ENCODE data around the gene PCGF3.

PCGF3 gene

GRCh38 chr4:786861-787300, 81.2 kb downstream of the PCGF3 start:
- H3K4me1 ChIP-seq = peaks cover 3% of the 10 kb centered on the region
- H2AFZ ChIP-seq = no peak overlapping the region
- no peaks in the 10 kb centered on the region for H3K36me3 ChIP-seq (ENCODE audit: control insufficient read depth, insufficient read depth, low read length)
- no peak for TF ChIP-seq CTCF (IDR thresholded peaks at IDR 0.05)
- no peak overlapping the region for H3K4me2 ChIP-seq (ENCODE audit: low read length)
- H3K9ac ChIP-seq = no peak overlapping the region
- peaks cover 3% of the 10 kb centered on the region for H3K27me3 ChIP-seq (ENCODE audit: control insufficient read depth, insufficient read depth, low read length)
- H3K27ac ChIP-seq = no peak overlapping the region
- H3K79me2 ChIP-seq = no peaks in the 10 kb centered on the region
- H3K9me3 ChIP-seq (ENCODE audit: control insufficient read depth, low read length) = no peaks in the 10 kb centered on the region
- H3K4me3 ChIP-seq (ENCODE audit: low read depth, low read length) = no peak overlapping the region

- no peak overlapping the region for H2AFZ ChIP-seq
- no peak for TF ChIP-seq CTCF (IDR thresholded peaks at IDR 0.05)
- H3K4me2 ChIP-seq (ENCODE audit: low read length) = no peak overlapping the region
- no peaks in the 10 kb centered on the region for H3K79me2 ChIP-seq
- H3K4me1 ChIP-seq = no peaks in the 10 kb centered on the region
- no peaks in the 10 kb centered on the region for H3K9me3 ChIP-seq (ENCODE audit: control insufficient read depth, low read length)
- H3K4me3 ChIP-seq (ENCODE audit: low read depth, low read length) = no peak overlapping the region
- no peak overlapping the region for H3K9ac ChIP-seq
- no peaks in the 10 kb centered on the region for H3K36me3 ChIP-seq (ENCODE audit: control insufficient read depth, insufficient read depth, low read length)
- H3K27ac ChIP-seq = no peak overlapping the region
- peaks cover 3% of the 10 kb centered on the region for H3K27me3 ChIP-seq (ENCODE audit: control insufficient read depth, insufficient read depth, low read length)
Observed at GRCh38 chr4:787561-787981, 81.9 kb downstream of the PCGF3 start.

GRCh38 chr4:788006-788635, 82.5 kb downstream of the PCGF3 start:
- Histone ChIP-seq H3K27ac (no peak overlapping the region), H3K9ac (no peak overlapping the region)

GRCh38 chr4:788636-789297, 83.1 kb downstream of the PCGF3 start:
- no peaks in the 10 kb centered on the region for H3K79me2 ChIP-seq
- H3K36me3 ChIP-seq (ENCODE audit: control insufficient read depth, insufficient read depth, low read length) = no peaks in the 10 kb centered on the region
- peaks cover 3% of the 10 kb centered on the region for H3K27me3 ChIP-seq (ENCODE audit: control insufficient read depth, insufficient read depth, low read length)
- no peak overlapping the region for H3K27ac ChIP-seq
- H3K9ac ChIP-seq = no peak overlapping the region
- H3K9me3 ChIP-seq (ENCODE audit: control insufficient read depth, low read length) = no peaks in the 10 kb centered on the region
- H3K4me2 ChIP-seq (ENCODE audit: low read length) = no peak overlapping the region
- no peak for TF ChIP-seq CTCF (IDR thresholded peaks at IDR 0.05)
- H2AFZ ChIP-seq = no peak overlapping the region
- H3K4me3 ChIP-seq (ENCODE audit: low read depth, low read length) = no peak overlapping the region
- no peaks in the 10 kb centered on the region for H3K4me1 ChIP-seq

More at GRCh38 chr4:788006-788635, 82.5 kb downstream of the PCGF3 start:
- no peak overlapping the region for H3K4me2 ChIP-seq (ENCODE audit: low read length)
- no peak overlapping the region for H3K4me3 ChIP-seq (ENCODE audit: low read depth, low read length)
- no peaks in the 10 kb centered on the region for H3K4me1 ChIP-seq
- no peaks in the 10 kb centered on the region for H3K36me3 ChIP-seq (ENCODE audit: control insufficient read depth, insufficient read depth, low read length)
- H2AFZ ChIP-seq = no peak overlapping the region
- H3K9me3 ChIP-seq (ENCODE audit: control insufficient read depth, low read length) = no peaks in the 10 kb centered on the region
- no peak for TF ChIP-seq CTCF (IDR thresholded peaks at IDR 0.05)
- H3K79me2 ChIP-seq = no peaks in the 10 kb centered on the region
- peaks cover 3% of the 10 kb centered on the region for H3K27me3 ChIP-seq (ENCODE audit: control insufficient read depth, insufficient read depth, low read length)
